ENCODE data around the gene ETFA.
"Not testable (repeated sequence)": the region's sequence is repeated elsewhere in the genome, so short reads cannot be mapped to it uniquely, and the experiment has no call there.

Gene ETFA

GRCh38 chr15:76278651-76279050 lies 32.6 kb downstream of the ETFA start:
- TF ChIP-seq, protein P1, sequence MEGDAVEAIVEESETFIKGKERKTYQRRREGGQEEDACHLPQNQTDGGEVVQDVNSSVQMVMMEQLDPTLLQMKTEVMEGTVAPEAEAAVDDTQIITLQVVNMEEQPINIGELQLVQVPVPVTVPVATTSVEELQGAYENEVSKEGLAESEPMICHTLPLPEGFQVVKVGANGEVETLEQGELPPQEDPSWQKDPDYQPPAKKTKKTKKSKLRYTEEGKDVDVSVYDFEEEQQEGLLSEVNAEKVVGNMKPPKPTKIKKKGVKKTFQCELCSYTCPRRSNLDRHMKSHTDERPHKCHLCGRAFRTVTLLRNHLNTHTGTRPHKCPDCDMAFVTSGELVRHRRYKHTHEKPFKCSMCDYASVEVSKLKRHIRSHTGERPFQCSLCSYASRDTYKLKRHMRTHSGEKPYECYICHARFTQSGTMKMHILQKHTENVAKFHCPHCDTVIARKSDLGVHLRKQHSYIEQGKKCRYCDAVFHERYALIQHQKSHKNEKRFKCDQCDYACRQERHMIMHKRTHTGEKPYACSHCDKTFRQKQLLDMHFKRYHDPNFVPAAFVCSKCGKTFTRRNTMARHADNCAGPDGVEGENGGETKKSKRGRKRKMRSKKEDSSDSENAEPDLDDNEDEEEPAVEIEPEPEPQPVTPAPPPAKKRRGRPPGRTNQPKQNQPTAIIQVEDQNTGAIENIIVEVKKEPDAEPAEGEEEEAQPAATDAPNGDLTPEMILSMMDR (conservative IDR thresholded peaks at IDR 0.05) = no peak
- H3K27ac ChIP-seq = no peak overlapping the region

DNA sequence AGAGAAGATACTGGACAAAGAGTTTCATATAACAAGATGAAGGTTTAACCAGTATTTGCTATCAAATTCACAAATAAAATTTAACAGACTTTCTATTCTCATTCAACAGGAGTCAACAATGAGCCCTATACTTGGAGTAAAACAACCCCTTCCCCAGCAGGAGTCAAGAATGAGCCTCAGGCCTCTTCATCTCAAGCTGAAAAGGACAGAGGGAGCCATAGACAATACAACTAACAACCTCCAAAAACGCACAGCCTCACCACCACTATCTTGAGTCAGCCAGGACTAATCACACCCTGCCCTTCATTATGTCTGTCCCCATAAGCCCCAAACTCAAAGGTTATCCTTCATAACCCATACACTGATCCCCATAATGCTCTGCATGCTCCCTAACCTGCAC lies 36.4 kb downstream of the ETFA start:
- peak overlapping the region; percentile 35 for H3K27ac ChIP-seq
- TF ChIP-seq, protein P1 (conservative IDR thresholded peaks at IDR 0.05) = no peak

DNA sequence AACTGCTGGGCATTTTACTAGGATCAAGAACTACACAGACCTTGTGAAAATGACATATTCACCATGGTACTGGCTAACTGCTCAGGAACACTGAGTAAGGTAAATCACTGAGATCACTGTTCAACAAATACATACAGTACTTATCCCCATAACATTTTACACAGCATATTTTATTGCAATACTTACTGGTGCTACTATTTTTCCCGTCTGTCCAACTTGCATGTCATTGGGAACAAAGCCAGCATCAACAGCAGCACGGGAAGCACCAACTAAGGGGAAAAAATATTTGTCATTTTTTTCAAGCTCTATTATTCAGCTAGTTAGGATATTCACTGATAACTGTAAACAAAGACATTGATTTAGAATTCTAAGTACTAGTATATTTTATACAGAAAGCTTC lies 37.0 kb downstream of the ETFA start:
- TF ChIP-seq, protein P1 (conservative IDR thresholded peaks at IDR 0.05) = no peak
- peak overlapping the region; percentile 35 for H3K27ac ChIP-seq

- TF ChIP-seq, protein P1 (conservative IDR thresholded peaks at IDR 0.05) = no peak
- H3K27ac ChIP-seq = no peak overlapping the region
Measured at GRCh38 chr15:76270876-76271275, 40.4 kb downstream of the ETFA start.

- TF ChIP-seq, protein P1 (conservative IDR thresholded peaks at IDR 0.05) = no peak
- H3K27ac ChIP-seq = no peak overlapping the region
Measured at GRCh38 chr15:76267077-76267476, 44.2 kb downstream of the ETFA start.

GRCh38 chr15:76265769-76266168 lies 45.5 kb downstream of the ETFA start:
- not testable (repeated sequence) for H3K27ac ChIP-seq

- TF ChIP-seq, protein P1 (conservative IDR thresholded peaks at IDR 0.05) = no peak
- H3K27ac ChIP-seq = no peak overlapping the region
Measured at GRCh38 chr15:76260246-76260938, 50.9 kb downstream of the ETFA start.

GRCh38 chr15:76259392-76259791 lies 51.9 kb downstream of the ETFA start:
- no peak overlapping the region for H3K27ac ChIP-seq
- TF ChIP-seq, protein P1 (conservative IDR thresholded peaks at IDR 0.05) = no peak
